Measurements from ENCODE around the gene CBFA2T3.
A peak's percentile ranks its signal among the peaks of the same experiment; 100 is the strongest.

Gene CBFA2T3

GRCh38 chr16:88870608-88871348, 106.2 kb downstream of the CBFA2T3 start:
- no peak for DNase-seq

DNA sequence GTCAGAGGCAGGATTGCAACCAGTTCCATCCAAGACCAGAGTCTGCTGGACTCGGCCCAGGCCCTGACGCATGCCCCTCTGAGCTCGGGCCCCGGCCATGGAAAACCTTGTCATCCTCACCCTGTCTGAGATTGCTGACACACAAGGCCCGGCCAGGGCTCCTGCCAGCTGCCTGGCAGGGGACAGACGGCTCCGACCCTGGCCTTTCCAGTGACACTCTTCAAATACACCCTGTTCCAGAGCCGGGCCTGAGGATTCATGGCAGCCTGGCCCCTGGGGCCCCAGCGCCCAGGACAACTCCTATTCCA, 107.4 kb downstream of the CBFA2T3 start:
- no peak for DNase-seq

DNA sequence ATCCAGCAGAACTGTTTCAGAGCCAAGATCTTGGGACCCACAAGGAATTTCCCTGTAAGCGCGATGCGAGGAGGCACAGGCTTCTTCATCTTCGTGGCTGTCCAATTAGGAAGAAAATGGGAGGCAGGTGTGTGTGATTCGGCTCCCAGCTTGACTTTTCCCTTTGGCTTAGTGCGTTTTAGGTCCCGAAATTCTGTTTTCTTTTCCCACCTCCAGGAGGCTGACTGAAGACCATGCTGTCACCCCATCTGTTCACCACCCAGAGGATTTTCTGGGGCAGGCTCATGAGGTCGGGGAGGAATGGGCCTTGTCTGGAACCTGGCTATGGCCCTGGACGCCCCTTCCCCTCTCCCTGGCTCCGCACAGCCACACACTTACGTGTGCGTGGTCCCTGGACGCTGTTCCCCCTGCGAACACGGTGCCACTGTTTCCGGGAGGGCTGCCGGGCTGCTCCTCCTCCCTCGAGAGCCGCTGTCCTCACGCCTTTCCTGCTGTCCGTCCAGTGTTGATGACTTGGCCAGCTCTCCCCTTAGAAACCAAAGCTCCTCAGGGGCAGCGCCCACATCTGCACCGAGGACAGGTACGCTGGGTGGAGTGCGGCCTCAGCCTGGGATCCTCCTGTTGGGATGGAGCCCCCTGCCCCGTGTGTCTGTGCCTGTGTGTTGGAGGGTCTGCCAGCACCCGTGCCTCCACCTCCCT, 107.9 kb downstream of the CBFA2T3 start:
- no peak for DNase-seq

DNA sequence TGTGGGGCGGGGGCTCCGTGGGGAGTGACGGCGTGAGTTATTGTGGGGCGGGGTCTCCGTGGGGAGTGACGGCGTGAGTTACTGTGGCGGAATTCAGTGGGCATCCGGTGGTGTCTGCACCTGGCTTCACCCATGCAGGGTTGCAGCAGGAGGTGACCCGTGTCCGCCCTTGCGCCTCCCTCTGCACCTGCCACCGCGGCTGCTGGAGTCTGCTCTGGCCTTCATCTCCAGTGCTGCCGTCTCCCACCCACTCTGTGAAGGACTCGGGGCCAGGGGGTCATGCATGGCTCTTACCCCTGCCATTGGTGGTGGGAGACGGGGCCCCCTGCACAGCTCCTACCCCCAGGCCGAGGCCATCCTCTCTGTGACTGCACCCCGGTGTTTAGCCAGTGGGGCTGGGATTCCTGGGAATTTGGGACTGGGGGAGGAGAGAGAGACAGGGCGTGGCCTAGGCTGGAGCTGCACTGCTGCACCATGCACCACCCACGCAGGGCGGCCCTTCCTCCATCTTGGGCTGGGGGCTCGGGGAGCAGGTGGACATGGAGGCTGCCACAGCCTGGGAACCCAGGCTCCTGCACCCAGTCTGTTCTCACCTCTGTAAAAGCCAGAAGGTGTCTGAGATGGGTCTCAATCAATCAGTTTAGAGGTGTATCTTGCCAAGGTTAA, 109.3 kb downstream of the CBFA2T3 start:
- no peak for DNase-seq

- no peak for DNase-seq
These were observed 110.7 kb downstream of the CBFA2T3 start, which contains the start of gene PABPN1L for GRCh38 chr16:88866151-88866920. Gene PABPN1L, minus strand, starts transcription at chr16:88866660. Its CDS starts 54 bp downstream, at chr16:88866606.

DNA sequence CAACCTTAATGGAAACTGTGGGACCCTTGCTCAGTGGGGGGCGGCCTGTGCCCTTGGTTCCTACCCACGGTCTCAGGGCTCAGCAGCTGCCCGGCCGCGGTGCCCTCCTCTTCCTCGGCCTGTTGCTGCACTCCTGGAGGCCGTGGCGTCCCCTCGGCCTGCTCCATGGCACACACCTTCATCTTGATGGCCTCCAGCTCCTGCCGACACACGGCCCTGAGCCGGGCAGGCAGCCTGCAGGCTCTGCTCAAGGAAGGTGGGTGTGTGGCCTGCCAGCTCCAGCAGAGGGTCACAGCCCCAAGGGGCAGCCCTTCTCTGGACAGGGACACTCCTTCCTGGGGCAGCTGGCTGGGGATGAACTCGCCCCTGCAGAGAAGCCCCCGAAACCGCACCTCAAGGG, 111.3 kb downstream of the CBFA2T3 start:
- DNase-seq: no peak

DNA sequence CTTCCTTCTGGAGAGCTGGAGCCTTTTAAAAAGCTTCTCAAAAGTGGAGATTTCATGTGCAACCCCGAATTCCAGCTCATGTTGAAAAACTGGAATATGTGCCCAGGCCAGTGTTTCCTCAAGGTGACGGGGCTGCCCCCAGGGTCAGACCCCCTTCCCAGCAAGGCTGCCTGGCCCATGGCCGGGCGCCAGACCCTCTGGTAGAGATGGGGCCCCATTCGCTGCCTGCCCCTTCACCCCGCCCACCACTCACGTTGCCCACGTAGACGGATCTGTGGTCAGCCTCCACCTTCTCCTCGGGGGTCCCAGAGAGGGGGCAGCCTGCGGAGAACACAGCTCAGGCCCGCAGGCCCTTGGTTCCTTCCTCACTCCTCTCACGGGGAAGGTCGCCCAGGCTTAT, 111.7 kb downstream of the CBFA2T3 start:
- DNase-seq: no peak

- DNase-seq: no peak
These were observed 112.5 kb downstream of the CBFA2T3 start for GRCh38 chr16:88864521-88864920.

DNA sequence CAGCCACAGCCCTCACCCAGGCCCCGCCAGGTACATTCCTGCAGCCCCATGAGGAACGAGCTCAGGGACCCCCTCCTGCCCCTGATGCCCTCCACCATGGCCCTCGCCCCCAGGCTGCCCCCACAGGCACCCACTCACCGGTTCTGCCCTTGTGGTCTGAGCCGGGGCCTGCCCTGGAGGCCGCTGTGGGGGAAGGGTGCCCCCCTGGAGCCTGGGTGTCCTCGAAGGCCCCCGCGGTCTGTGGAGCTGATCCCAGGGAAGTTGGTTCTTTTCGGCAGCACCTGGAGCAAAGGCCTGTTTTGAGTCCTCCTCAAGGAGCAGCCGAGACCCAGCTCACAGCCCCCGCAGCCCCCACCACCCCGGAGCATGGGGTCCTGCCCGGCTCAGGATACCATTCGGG, 112.9 kb downstream of the CBFA2T3 start:
- DNase-seq: no peak

GRCh38 chr16:88863426-88863825, 113.6 kb downstream of the CBFA2T3 start:
- no peak for DNase-seq

DNA sequence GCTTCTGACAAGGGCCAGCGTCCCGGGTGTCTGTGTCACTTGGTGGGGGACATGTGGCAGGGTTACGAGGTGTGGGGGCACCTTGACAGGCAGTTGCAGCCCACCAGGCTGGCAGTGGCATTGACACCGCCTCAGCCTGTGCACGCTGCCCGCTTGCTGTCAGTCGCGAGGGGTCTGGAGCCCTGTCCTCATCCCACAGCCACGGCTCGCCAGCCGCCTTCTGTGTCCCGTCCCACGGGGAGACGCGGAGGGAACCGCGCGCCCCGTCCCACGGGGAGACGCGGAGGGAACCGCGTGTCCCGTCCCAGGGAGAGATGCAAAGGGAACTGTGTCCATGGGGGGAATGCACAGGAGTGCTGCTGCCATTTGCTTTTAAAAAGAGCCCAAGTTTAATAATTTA, 114.0 kb downstream of the CBFA2T3 start:
- no peak for DNase-seq

GRCh38 chr16:88861359-88861758, 115.6 kb downstream of the CBFA2T3 start:
- DNase-seq: no peak

- no peak for DNase-seq
These were observed 117.5 kb downstream of the CBFA2T3 start for GRCh38 chr16:88859381-88860091.

GRCh38 chr16:88857728-88858339, 119.2 kb downstream of the CBFA2T3 start:
- DNase-seq: peak; percentile 88

DNA sequence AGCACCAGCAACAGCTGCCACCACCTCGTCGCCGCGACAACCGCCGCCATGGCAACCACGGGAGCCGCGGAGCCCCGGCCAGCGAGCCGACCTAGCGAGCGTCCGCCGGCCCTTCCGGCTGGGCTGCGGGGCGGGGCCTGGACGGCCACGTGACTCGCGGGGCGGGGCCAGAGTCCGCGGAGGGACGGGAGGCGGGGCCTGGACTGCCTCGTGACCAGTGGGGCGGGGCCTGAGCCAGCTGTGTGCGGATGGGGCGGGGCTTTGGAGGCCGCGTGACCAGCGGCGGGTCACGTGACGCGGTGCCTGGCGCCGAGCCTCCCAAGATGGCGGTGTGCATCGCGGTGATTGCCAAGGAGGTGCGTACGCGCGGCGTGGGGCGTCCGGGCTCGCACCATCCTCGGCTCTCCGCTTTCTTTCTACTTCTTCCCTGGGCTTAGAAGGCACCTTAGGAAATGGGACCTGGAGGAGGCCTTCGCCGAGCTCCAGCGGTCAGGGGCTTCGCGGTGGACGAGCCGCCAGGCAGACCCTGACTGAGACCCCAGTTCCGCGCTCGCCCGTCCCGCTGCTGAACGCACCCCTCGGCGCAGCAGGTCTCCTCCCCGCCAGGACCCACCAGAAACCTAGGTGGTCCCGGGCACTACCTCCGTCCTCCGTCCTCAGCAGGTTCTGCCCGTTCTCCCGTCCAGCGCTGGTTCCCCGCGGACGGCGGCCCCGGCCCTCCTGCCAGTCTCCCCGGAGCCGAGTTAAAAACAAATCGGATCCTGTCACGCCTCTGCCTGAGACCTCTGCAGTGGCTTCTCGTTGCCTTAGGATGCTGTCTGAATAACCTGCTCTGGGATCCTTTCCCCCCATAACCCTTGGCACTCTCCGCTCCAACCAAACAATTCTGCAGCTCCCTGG, 119.9 kb downstream of the CBFA2T3 start, which contains the start of the genes GALNS and TRAPPC2L:
Gene GALNS (minus strand): TSS at position 120 of the 900 bp plus-strand sequence. CDS start 70 bp downstream, at position 50.
Gene TRAPPC2L (plus strand): TSS at position 300 of the 900 bp plus-strand sequence. CDS start 24 bp downstream, at position 324.
- peak; percentile 100 for DNase-seq

DNA sequence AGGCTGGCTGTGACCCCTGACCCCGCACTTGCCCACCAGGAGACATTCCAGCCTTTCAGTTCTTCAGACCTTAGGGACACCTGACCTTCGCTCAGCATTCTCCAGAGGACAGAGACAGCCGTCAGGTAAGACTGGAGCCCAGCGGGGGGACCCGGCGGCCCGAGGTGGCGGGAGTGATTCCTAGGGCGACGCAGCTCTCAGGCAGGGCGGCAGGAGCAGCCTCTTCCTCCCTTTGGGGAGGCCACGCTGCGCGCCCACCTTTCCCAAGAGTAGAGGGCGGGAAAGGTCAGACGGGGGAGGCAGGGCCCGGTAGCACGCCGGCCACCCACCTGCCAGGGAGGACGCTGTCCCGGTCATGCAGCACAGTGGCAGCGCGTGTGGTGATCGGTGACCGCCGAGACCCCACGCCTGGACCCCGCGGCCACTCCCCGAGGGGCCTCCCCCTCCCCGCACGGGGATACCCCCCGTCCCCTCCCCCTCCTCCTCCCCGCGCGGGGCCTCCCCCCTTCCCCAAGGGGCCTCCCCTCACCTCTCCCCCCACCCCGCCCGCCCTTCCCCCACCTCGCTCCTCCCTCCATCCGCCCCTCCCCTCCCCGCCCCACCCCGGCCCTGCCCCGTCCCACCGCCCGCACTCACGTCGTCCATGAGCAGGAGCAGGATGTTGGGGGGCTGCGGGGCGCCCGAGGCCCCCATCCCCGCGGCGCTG, 120.7 kb downstream of the CBFA2T3 start:
- DNase-seq: peak; percentile 68

DNA sequence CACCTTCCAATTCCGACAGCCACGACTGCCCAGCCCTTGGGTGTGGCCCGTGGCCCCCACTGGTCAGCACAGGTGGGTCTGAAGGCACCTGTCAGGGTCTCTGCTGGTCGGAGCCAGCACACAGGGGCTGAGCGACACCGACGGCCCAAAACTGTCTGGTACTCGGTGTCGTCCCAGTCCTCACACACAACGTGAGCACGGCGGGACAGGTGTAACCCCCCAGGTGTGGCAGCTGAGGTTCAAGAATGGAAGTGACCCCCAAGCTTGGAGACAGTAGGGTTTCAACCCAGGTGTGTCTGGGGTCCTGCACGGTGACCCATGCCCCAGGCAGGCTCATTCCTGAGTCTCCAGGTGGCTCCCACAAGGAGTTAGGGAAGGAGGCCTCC, 121.3 kb downstream of the CBFA2T3 start:
- DNase-seq: no peak

DNA sequence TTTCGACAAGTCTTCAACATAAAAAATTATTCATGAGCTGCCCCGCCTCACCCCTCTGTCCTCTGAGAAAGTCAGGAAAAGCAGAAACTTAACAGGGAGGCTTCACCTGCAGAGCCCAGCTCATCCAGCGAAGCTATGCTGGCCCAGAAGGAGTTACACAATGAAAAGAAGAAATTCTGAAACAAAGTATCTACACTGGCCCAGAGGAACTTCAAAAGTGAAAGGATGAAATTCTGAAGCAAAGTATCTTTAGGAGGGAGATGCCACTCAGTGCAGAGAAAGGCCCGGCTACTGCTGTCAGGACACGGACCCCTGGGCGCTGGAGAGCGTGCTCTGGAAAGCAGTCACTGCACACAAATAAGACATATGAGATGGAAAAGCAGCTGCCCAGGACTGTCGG, 121.8 kb downstream of the CBFA2T3 start:
- no peak for DNase-seq

- peak; percentile 65 for DNase-seq
These were observed 122.5 kb downstream of the CBFA2T3 start for GRCh38 chr16:88854306-88855111.

All from activated CD8-positive, alpha-beta memory T cell treated with anti-CD3 and anti-CD28 coated beads for 24 hours (primary cell).